Stimulated activated CD4-positive, alpha-beta T cell treated with anti-CD3 and anti-CD28 coated beads, Interleukin-4, amount 100 ng/mL, for 24 hours (primary cell): ENCODE results near the gene LRTM1.

Experiments used
- DNase-seq: peaks from one replicate; pipeline ENCODE4 v3.0.0-alpha.2; 2020

Gene LRTM1

GRCh38 chr3:54889731-54890130 is 38.1 kb downstream of the LRTM1 start:
- DNase-seq: no peak

GRCh38 chr3:54888873-54889272 is 39.0 kb downstream of the LRTM1 start:
- DNase-seq: no peak

GRCh38 chr3:54888162-54888561 is 39.7 kb downstream of the LRTM1 start:
- no peak for DNase-seq

GRCh38 chr3:54882129-54882833 is 45.6 kb downstream of the LRTM1 start:
- DNase-seq: no peak

GRCh38 chr3:54878145-54878544 is 49.7 kb downstream of the LRTM1 start:
- no peak for DNase-seq

- no peak for DNase-seq
Measured at GRCh38 chr3:54877730-54878129, 50.1 kb downstream of the LRTM1 start.

- DNase-seq: no peak
Measured at GRCh38 chr3:54876694-54877093, 51.2 kb downstream of the LRTM1 start.

GRCh38 chr3:54875596-54876268 is 52.1 kb downstream of the LRTM1 start:
- DNase-seq: no peak

GRCh38 chr3:54874816-54875556 is 52.9 kb downstream of the LRTM1 start:
- no peak for DNase-seq

GRCh38 chr3:54873059-54874010 is 54.5 kb downstream of the LRTM1 start:
- no peak for DNase-seq

- DNase-seq: no peak
Measured at GRCh38 chr3:54871867-54872266, 56.0 kb downstream of the LRTM1 start.

GRCh38 chr3:54870423-54870822 is 57.4 kb downstream of the LRTM1 start:
- no peak for DNase-seq
